ENCODE measurements around the gene P2RY14.
"Not testable (repeated sequence)": the region's sequence is repeated elsewhere in the genome, so short reads cannot be mapped to it uniquely, and the experiment has no call there.

P2RY14 gene

DNA sequence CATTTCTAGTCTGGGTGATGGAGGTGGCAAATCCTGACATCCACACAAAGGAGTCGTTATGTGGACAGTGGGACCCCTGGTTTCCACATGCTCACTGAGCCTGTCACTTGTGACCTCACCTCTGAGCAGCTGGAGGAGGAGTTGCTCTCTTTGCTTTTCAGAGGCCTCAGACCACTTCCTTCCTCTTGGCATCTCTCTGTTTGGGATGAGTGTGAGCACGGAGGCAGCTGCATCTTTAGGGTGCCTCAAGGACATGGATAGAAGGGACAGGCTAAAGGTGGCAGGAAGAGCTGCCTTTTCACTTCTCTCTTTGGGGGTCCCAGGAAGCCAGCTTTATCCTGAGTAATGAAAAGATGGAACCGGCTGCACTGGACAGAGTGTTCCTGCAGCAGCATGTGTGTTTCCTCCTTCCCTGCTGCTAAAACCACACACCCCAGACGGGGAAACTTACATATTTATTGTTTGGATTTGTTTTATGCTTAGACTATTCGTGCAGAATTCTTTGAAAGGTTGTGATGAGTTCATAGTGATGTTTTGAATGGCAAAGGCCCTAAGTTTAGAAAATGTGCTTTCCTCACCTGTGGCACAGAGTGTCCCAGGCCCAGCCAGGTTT is 107.1 kb downstream of the P2RY14 start:
- Mint-ChIP-seq H3K27ac (peak overlapping the region; percentile 80 to 85), H3K9me3 (no peaks in the 10 kb centered on the region), H3K4me3 (peak overlapping the region; percentile 70 to 71), H3K4me1 (peaks cover 53% of the 10 kb centered on the region), H3K27me3 (no peaks in the 10 kb centered on the region)
- DNase-seq, result peak; percentile 25 to 63
- peak; percentile 90 for ATAC-seq

DNA sequence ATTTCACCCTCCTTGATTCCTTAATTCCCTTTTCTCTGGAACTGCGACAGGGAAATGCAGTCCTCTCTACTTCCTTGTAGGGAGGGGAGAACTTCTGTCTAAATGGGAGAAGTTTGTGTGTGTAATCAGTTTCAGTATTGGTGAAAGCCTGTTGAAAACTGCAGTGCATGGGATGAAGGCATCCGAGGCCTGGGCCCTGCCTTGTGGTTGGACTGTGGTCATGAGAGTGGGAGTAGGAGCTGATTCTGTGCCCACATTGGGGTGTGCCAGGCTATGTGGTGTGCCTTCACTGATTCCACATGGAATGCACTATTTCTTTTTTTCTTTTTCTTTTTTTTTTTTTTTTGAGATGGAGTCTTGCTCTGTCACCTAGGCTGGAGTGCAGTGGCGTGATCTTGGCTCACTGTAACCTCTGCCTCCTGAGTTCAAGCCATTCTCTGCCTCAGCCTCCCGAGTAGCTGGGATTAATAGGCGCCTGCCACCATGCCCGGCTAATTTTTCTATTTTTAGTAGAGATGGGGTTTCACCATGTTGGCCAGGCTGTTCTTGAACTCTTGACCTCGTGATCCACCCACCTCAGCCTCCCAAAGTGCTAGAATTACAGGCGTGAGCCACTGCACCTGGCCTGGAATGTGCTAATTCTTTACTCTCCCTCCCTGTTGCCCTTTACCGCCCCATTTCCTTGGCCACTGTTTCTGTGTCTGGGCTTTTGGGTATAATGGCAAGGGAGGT is 108.2 kb downstream of the P2RY14 start:
- H3K9me3 Mint-ChIP-seq, H3K27me3 Mint-ChIP-seq: not testable (repeated sequence)
- DNase-seq (peak in 1 of 2 donors; percentile 37), ATAC-seq (peak; percentile 48)
- Mint-ChIP-seq H3K4me3 (peak overlapping the region; percentile 70 to 71), H3K4me1 (peaks cover 53% of the 10 kb centered on the region), H3K27ac (peak overlapping the region; percentile 60 to 80)

DNA sequence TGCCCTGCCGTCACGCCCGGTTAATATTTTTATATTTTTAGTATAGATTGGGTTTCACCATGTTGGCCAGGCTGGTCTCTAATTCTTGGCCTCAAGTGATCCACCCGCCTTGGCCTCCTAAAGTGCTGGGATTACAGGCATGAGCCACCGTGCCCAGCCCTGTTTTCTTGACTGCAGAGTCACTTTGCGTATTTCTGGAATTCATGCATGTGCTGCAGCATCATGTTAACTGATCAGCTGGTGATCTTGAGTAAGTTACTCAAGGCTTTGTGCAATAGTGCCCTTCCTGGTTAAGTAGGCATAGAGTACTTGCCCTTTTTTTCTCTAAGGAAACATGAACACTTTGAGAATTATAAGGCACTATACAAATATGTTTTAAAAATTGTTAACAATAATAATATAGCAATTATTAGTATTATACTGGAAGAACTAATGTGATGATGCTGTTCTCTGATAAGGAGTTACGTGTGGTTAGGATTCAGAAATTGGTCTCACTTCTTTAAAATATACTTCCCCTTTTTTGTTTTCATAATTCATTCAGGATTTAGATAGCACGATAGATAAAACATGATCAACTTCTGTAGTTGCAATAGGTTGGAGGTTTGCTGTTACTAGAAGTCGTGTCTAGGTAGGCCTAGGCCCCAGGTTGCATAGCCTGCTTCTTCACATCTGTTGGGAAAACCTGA is 108.9 kb downstream of the P2RY14 start:
- Mint-ChIP-seq H3K4me1 (peaks cover 53% of the 10 kb centered on the region), H3K27ac (peak overlapping the region; percentile 60 to 80), H3K27me3 (no peaks in the 10 kb centered on the region), H3K4me3 (peak overlapping the region; percentile 36 to 70), H3K9me3 (no peaks in the 10 kb centered on the region)
- ATAC-seq (no peak), DNase-seq (no peak)

DNA sequence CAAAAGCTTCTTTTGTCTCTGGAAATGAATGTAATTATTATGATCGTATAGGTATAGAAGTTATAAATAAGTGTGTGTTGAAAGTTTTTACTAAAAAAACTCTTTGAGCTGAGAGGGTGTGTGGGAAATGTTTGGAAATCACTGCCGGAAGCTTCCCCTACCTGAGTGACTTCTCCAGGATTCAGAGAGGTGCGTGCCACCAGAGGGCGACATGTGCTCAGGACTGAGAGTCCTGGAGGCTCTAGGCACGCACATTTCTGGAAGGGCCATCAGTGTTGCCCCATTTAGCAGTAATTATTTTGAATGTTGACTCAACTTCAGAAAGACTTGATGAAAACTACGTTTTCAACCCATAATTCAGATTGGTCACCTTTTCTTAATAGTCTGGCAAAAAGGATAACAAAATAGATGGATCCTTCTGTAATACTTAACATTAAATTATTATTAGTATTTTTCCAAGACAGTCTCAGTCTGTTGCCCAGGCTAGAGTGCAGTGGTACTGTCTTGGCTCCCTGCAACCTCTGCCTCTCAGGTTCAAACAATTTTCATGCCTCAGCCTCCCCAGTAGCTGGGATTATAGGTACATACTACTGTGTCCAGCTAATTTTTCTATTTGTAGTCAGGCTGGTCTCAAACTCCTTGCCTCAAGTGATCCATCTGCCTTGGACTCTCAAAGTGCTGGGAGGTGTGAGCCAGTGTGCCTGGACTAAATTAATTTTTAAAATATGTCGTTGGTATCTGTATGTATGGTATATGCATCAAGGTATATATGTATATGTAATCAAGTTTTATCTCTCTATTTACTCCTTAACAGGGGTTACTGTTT is 109.9 kb downstream of the P2RY14 start:
- no peak overlapping the region for H3K27ac Mint-ChIP-seq
- H3K9me3 Mint-ChIP-seq, result no peaks in the 10 kb centered on the region
- ATAC-seq, result peak; percentile 77

DNA sequence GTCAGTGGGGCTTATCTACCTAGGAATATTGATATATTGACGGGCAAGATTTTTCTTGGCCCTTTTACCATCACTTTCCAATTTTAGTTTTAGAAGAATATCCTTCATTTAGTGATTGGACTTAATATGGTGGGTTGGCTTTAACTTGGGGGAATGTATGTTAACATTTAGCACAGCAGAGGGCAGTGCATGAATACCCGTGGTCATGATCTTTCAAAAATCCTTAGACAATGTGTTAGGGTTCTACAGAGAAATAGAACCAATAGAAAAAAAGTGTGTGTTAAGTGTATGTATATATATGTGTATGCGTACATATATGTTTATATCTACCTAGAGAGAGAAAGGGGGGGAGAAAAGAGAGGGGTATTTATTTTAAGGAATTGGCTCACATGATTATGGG is 112.2 kb downstream of the P2RY14 start:
- Mint-ChIP-seq H3K27me3 (peaks cover 1% of the 10 kb centered on the region), H3K4me1 (peaks cover 33% of the 10 kb centered on the region), H3K4me3 (no peak overlapping the region), H3K27ac (peak overlapping the region in 1 of 2 donors; percentile 75), H3K9me3 (no peaks in the 10 kb centered on the region)
- no peak for DNase-seq
- ATAC-seq, result no peak

More for the DNA sequence above, 109.9 kb downstream of the P2RY14 start:
- Mint-ChIP-seq H3K27me3 (no peaks in the 10 kb centered on the region), H3K4me1 (peaks cover 53% of the 10 kb centered on the region), H3K4me3 (no peak overlapping the region)
- DNase-seq, result peak; percentile 69 to 77

DNA sequence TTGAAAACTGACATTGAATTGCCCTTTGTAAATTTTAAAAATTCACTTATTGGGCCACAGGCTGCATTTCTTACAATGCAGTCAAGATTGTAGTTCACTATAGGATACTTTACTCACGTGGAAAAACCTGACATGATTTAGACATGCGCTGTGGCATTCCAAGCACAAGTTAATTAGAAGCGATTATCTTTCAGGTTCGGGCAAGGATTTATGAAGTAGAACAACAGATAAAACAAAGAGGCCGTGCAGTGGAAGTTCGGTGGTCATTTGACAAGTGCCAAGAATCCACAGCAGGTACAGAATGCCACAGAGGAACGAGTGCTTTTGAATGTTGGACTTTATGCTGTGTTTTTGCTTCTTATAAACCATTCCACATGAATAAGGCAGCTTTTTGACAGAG is 113.1 kb downstream of the P2RY14 start:
- Mint-ChIP-seq H3K27me3 (peaks cover 11% of the 10 kb centered on the region), H3K9me3 (no peaks in the 10 kb centered on the region), H3K4me1 (peaks cover 23% of the 10 kb centered on the region), H3K27ac (no peak overlapping the region), H3K4me3 (no peak overlapping the region)
- ATAC-seq, result no peak
- DNase-seq, result no peak
